NB4 (cell line): Measurements from ENCODE around the gene PEAK1.
A peak's percentile ranks its signal among the peaks of the same experiment; 100 is the strongest.

Experiments used
- DNase-seq: peaks from one replicate; pipeline ENCODE4 v3.0.0; 2010; ENCODE audit warnings: low read depth
- H3K4me3 ChIP-seq: one replicate; pipeline ENCODE4 v1.5.1; 2011; ENCODE audit warnings: mild to moderate bottlenecking, low read depth, low read length, moderate library complexity
- MAX ChIP-seq: IDR thresholded peaks from 2 replicates; pipeline ENCODE4 v1.6.1; 2011; ENCODE audit warnings: low read depth, low read length
- MYC ChIP-seq: IDR thresholded peaks from 2 replicates; pipeline ENCODE4 v1.6.1; 2011; ENCODE audit warnings: low read depth, low read length
- POLR2A ChIP-seq: IDR thresholded peaks from 2 replicates; pipeline ENCODE4 v1.6.1; 2011; ENCODE audit warnings: mild to moderate bottlenecking; ENCODE audit not compliant: insufficient read length; ENCODE audit errors: extremely low read depth
- TF ChIP-seq, protein P1 (sequence below): IDR thresholded peaks from one replicate; pipeline ENCODE4 v1.5.1; 2012; ENCODE audit warnings: low read depth, low read length

PEAK1 gene

GRCh38 chr15:77115179-77115578 is 304.7 kb downstream of the PEAK1 start:
- TF ChIP-seq MAX (no peak), MYC (no peak), POLR2A (no peak)
- TF ChIP-seq, protein P1, sequence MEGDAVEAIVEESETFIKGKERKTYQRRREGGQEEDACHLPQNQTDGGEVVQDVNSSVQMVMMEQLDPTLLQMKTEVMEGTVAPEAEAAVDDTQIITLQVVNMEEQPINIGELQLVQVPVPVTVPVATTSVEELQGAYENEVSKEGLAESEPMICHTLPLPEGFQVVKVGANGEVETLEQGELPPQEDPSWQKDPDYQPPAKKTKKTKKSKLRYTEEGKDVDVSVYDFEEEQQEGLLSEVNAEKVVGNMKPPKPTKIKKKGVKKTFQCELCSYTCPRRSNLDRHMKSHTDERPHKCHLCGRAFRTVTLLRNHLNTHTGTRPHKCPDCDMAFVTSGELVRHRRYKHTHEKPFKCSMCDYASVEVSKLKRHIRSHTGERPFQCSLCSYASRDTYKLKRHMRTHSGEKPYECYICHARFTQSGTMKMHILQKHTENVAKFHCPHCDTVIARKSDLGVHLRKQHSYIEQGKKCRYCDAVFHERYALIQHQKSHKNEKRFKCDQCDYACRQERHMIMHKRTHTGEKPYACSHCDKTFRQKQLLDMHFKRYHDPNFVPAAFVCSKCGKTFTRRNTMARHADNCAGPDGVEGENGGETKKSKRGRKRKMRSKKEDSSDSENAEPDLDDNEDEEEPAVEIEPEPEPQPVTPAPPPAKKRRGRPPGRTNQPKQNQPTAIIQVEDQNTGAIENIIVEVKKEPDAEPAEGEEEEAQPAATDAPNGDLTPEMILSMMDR, result no peak
- H3K4me3 ChIP-seq, result no peak overlapping the region
- no peak for DNase-seq

GRCh38 chr15:77112838-77113504 is 306.9 kb downstream of the PEAK1 start:
- no peak for TF ChIP-seq MYC
- TF ChIP-seq, protein P1, result peak; percentile 9
- no peak for TF ChIP-seq MAX
- no peak for TF ChIP-seq POLR2A
- DNase-seq, result no peak
- H3K4me3 ChIP-seq, result no peak overlapping the region

DNA sequence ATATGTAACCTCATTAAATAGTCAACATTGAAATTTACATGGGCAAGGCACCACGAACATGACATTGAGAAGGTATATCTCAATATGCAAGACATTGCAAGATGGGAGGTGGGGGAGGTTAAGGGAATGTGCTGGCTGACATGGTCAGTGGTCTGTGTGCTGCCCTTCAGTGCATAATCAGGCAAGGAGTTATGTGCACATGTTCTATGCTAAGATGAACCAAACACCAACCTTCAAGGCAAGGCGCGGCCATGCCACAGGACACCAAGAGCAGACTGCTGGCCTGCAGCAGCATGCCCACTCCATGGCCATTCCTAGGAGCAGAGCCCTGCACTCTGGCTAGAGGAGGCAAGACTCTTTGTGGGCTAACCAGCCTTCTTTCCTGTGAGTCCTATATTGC is 308.1 kb downstream of the PEAK1 start:
- H3K4me3 ChIP-seq, result no peak overlapping the region
- no peak for DNase-seq
- TF ChIP-seq MYC, result no peak
- no peak for TF ChIP-seq POLR2A
- no peak for TF ChIP-seq MAX
- TF ChIP-seq, protein P1, result no peak

DNA sequence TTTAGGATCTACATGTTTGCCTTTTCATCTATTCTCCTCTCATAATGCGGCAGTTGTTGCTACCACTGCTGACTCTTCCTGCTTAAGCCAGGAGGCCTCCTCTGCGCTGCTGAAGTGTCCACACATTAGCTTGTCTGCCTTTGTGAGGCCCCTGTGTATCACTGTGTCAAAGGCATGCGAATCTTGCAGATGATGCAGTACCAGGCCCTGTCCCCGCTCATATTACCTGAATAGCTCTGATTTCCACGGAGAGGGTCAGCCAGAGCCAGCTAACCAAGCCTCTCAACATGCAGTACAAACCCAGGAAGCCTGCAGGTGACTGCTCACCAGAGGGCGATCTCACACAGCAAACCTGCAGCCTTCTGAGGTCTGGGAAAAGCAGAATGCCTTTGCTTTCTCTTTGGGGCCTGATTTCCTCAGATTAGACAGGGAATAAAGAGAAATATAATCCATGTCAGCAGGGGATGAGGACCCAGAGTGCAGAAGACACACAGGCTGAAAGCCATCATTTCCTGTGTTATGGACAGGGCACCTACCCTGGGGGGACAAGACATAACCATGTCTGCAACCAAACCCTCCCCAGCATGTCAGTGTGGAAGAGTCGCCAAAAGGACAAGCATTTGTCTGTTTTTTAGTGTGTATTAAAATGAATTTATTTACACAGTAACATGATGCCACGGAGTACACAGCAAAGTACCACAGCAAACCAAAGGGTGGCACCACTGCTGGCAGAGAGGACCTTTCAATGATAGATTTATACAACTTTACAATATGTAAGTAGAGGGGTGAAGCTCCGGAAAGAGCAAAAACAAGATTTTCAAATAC is 312.2 kb downstream of the PEAK1 start:
- TF ChIP-seq POLR2A (no peak), MYC (no peak; the same call in 1 of the 2 replicates), MAX (peak; percentile 69)
- TF ChIP-seq, protein P1, result peak; percentile 88
- peak; percentile 67 for DNase-seq
- no peak overlapping the region for H3K4me3 ChIP-seq

GRCh38 chr15:77107068-77107467 is 312.8 kb downstream of the PEAK1 start:
- H3K4me3 ChIP-seq, result no peak overlapping the region
- no peak for TF ChIP-seq POLR2A
- TF ChIP-seq, protein P1, result no peak
- TF ChIP-seq MYC, result no peak; the same call in 1 of the 2 replicates
- no peak for TF ChIP-seq MAX
- peak; percentile 55 for DNase-seq
